NCI-H1930 (cell line): ENCODE results near the gene ZHX3.
A peak's percentile ranks its signal among the peaks of the same experiment; 100 is the strongest.

Experiments used
- DNase-seq, 2 experiments: peaks; one replicate each; lab custom pipeline; 2025; lab: John Stamatoyannopoulos, UW

The ZHX3 gene

DNA sequence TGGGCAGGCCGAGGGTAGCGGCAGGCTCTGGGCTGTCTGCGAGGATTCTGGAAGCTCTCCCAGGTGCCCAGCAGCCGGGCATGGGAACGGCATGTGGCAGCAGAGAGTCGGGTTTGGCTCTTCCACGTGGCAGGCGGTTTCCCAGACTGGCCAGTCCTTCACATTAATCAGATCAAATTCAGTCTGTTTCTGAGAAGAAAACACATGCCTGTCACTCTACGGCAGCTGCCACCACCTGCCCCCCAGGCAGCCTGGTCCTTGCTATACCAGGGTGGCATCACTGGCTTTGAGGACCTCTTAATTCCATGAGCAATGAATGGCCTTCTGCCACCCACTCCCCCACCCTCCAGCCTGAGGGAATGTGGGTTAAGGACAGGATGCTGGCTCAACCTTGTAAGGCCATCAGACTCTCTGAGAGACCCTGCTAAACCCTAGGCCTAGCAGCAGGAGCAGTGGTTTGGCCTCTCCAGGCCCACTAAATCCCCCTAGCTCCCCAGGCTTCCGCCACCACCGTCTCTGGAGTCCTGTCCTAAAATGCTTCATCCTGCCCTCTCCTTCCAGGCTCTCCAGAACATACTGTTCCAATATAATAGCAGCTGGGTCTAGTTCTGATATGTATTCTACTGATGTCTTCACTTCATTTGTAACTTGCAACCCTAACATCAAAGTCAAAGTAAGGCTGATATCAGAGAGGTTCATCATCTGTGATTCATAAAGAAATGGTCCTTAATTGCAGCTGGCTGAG is 132.3 kb downstream of the ZHX3 start:
- DNase-seq, result no peak

DNA sequence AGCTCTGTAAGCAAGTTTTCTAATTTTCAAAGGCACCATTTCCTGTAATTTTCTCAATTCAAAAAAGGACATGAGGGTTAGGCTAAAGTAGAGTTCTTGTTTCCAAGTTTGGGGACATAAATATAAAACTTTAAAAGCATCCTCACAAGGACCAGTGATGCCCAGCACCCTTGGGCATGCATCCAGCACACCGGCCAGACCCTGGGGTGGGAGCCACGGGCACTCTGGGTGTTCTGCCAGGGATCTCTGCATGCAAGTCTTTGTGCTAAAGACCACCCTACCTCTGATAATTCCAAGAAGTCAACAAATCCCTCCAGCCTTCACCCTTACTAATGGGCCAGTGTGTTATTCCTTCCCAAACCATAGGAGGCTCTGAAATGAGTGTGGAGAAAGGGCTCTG is 133.7 kb downstream of the ZHX3 start:
- no peak for DNase-seq

DNA sequence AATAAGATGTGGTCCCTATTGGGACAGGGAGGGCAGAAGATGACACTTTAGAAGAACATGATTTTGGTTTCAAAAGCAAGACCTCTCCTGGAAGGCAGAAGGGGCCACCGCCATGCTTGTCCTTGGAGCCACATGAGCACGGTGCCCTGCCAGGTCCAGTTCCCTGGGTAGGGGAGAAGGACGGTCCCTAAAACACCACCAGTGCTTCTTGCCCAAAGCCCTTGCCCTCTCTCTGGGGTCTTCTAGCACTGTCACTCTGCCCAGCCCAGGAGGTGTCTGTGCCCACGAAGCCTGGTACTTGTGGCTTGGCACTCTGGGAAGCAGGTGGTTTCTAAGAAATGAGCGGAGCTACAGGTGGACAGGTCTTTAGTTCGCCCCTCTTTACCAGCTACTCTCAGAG is 134.1 kb downstream of the ZHX3 start:
- no peak for DNase-seq

- no peak for DNase-seq
These were observed 135.0 kb downstream of the ZHX3 start for GRCh38 chr20:41182296-41183212.

- no peak for DNase-seq
These were observed 136.0 kb downstream of the ZHX3 start for GRCh38 chr20:41181567-41181966.

- DNase-seq, result no peak
These were observed 136.8 kb downstream of the ZHX3 start for GRCh38 chr20:41180599-41181333.

DNA sequence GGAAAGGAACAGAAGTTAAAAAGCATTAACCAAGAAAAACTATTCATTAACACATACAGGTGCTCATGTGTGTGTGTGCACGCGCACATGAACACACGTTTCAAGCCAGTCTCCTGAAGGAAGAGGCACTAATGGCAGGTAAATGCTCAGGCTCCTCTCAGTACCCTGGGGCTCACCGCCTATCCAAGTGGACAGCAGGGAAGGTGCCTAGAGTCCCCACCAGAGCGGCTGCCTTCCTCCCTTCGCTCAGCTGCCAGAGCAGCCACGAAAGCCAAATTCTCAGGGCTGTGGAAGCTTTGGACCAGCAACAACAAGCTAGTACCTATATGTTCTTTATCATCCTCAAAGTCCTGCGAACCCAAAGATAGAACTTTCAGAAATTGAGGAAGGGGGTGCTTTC is 137.6 kb downstream of the ZHX3 start:
- DNase-seq, result no peak

DNA sequence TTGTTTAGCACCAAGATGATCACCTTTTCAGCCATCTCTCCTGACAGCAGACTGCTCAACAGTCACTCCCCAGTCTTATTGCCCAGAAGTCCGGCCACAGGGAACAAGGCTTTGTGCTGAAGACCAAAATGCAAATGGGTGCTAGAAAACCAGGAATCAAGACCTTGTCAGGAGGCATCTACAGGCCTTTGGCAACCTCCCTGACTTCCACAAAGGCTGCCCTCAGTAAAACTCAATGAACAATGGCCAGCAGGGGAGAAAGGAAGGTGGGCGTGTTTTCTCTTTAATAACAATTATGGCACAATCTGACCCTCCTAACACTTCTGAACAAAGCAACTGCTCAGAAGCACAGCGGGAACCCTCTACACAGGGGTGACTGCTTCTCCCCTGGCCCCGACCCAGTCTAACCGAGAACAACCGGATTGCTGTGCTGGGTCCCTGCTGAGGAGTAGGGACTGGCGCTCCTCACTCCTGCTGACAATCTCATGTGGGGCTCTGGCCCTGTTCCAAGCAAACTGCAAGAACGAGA is 138.6 kb downstream of the ZHX3 start:
- no peak for DNase-seq

DNA sequence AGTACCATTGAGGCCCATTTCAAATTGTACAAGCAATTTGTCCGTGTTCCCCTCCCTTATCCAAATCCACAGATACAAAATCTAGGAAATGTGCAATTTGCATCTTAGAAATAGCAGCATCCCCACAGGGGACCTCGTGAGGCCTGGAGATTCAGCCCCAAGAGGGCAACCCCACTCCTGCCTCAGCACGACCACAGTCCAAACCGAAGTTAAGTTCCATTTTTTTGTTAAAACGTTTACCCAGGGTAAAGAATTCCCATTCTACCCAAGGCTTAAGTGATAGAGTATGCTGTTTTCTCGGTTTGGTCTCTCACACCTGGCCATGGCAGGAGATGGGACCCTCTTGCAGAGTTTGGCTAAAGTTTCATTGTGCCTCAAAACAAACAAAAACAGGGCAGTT is 139.0 kb downstream of the ZHX3 start:
- DNase-seq, result no peak

- DNase-seq, result no peak
These were observed 139.9 kb downstream of the ZHX3 start for GRCh38 chr20:41177636-41178035.

DNA sequence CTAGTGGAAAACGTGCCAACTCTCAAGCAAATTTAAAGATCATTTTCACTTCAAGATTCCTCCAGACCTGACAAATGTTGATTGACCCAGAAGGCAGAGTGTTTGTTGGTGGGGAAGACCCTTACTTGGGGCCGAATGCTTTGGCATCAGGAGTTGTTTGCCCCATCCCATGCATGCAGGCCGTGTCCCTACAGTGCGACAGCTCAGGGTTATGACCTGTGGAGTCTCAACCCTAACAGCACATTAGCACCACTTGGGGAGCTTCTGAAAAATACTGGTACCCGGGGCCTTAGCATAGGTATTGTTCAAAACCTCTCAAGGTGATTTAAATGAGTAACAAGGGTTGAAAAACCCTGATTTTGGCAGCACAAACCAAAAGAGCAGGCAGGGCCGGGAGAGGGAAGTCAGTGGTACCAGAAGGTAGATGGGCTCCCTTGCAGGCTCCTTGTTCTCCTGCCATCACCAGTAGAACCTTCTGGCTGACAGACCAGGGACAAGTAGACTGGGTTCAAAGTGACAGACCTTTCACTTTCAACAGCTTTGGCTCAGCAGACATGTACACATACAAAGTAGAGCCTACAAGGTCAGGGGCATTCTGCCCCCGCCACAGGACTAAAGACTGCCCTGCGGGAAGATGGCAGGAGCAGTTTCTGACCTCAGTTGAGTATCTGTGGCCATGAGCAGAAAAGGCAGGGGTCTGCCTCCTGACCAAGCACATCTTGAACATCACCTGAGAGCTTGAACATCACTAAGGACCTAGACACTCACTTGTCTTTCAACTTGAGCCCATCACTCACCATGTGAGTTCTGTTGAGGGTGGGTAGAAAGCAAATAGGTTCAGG is 140.6 kb downstream of the ZHX3 start:
- no peak for DNase-seq

DNA sequence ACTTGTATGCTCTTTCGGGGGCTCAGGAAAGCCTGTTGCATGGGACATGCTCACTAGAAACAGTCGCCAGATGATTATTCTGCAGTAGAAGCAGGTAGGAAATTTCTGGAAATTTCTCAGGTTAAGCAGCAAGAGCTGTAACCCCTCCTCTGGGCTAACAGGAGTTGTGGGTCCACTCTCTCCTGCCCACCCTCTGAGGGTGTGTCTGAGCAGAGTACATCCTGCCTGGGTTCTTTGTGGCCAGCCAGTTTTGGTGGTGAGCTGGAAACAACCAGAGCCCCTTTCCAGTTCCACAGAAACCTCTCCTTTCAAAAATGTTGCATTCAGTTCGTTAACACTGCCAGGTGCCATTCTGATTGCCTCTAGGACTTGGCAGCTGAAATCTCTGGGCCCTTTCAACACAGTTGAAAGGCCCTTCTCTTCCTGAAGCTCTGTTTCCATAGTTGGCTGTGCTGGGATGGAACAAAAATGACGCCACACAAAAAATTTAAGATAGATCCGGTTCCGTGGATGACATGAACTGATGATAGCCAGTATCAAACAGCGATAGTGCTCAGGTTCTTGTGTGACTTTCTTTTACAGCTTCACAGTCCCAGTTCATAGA is 141.7 kb downstream of the ZHX3 start:
- no peak for DNase-seq

DNA sequence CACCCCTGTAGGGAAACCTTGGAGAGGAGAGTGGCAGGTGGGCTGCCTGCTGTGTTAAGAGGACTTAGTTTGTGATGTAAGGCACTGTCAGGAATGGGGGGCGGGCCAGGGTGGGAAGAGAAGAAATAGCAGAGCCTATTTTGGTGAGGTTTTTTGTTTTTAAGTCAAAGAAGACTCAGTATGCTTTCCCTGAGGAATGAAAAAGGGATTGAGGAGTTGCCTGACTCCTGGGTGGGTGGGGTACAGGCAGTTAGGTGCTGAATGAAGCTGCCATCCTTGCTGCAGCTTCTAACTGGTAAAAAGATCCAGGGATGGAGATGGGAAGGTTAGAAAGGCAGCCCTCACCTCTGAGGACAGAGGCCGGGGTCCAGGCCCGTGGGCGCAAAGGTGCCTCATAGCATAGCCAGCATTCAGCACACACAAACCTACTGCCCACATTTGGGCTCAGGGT is 142.3 kb downstream of the ZHX3 start:
- no peak for DNase-seq

- no peak for DNase-seq
These were observed 142.7 kb downstream of the ZHX3 start for GRCh38 chr20:41174782-41175181.

- no peak for DNase-seq
These were observed 143.2 kb downstream of the ZHX3 start for GRCh38 chr20:41174373-41174772.

DNA sequence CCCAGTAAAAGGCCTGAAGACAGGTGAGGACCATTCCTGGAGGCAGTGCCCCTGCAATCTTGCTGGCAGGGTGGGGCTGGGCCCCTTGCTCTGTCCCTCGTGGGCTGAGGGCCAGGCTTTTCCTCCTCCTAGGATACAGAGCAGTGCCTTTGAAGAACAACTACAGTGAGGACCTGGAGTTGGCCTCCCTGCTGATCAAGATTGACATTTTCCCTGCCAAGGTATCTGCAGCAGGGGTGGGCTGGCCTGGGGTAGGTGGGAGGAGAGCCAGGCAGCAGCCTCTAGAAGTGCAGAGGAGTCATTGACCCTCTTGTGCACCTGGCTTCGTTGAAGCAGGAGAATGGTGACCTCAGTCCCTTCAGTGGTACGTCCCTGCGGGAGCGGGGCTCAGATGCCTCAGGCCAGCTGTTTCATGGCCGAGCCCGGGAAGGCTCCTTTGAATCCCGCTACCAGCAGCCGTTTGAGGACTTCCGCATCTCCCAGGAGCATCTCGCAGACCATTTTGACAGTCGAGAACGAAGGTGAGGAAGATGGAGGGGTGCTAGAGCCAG is 143.7 kb downstream of the ZHX3 start:
- no peak for DNase-seq

DNA sequence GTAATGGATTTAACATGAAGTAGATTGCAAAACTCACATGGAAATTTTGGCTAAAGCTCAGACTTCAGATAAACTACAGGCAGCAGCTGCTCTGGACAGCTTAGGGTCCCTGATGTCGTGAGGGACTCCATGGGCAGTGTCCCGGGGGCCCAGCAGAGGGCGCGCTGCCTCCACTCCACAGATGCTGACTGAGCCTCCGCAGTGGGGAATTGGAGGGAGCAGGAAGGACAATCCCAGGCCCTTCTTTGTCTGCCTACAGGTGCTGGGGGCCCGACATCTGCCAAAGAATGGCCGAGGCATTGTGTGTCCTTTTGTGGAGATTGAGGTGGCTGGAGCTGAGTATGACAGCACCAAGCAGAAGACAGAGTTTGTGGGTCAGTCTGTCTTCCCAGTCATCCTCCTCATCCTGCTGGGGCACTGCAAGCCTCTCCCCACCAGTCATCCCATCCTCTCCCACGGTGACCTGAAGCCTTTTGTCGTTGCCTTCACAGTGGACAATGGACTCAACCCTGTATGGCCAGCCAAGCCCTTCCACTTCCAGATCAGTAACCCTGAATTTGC is 144.3 kb downstream of the ZHX3 start:
- peak; percentile 20 to 55 for DNase-seq

GRCh38 chr20:41172296-41173140 is 145.0 kb downstream of the ZHX3 start:
- DNase-seq, result no peak

DNA sequence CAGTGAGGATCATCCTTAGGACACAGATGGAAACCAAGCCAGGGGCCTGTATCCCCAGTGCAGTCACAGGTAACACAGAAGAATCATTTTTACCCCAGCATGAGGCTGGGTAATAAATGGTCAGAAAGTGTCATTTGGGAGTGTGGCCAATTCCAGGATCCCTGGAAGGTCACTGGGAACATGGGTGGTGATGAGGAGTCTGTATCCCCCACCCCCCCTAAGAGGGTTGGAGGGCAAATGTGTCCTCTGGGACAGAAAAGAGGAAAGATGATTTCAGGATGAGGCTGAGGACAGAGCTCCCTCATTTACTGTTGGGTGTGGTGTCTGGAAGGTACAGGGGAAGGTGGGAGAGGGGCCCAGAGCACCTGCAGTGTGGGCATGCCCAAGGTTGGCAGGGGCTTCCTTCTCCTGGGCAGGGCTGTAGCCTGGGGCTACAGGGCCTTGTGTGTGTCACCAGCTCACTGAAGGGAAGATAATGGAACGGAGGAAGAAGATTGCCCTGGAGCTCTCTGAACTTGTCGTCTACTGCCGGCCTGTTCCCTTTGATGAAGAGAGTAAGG is 145.7 kb downstream of the ZHX3 start:
- no peak for DNase-seq
